ENCODE data around the gene SH2D3C. TPM values are rescaled to one million over a fixed set of nuclear protein-coding genes. Genes with fewer than 3 reads are reported as not detected.

The SH2D3C gene
- total and polyA plus RNA-seq, 7 donors, result 1.4 to 11.3 (median 5.0) TPM

- Histone ChIP-seq H3K9me3 (no peaks in the 10 kb centered on the region), H3K4me3 (no peak overlapping the region), H3K36me3 (peaks cover 17 to 48% (median 37%) of the 10 kb centered on the region in 4 donors), H3K4me1 (peaks cover 0 to 28% (median 15%) of the 10 kb centered on the region in 4 donors), H3K27me3 (no peaks in the 10 kb centered on the region), H3K27ac (no peak overlapping the region)
- DNase-seq, result no peak
- WGBS, 2 donors, result 67 to 79% methylated on average over 8 of the region's 8 CpGs
- intact Hi-C loops (cut with DNase I), result no loop called here
- peak in 1 of 4 donors; percentile 20 for TF ChIP-seq POLR2AphosphoS5 (IDR thresholded peaks at IDR 0.05)
- TF ChIP-seq EP300 (IDR thresholded peaks at IDR 0.05), result no peak
- no peak for TF ChIP-seq POLR2A (IDR thresholded peaks at IDR 0.05)
- no peak for TF ChIP-seq CTCF (IDR thresholded peaks at IDR 0.05)
Measured at GRCh38 chr9:127793093-127793708, 14.7 kb upstream of the SH2D3C start.

- intact Hi-C loops (cut with DNase I), result no loop called here
- Histone ChIP-seq H3K4me3 (no peak overlapping the region), H3K9me3 (no peaks in the 10 kb centered on the region), H3K27me3 (no peaks in the 10 kb centered on the region), H3K27ac (no peak overlapping the region), H3K4me1 (peaks cover 0 to 30% (median 21%) of the 10 kb centered on the region in 4 donors), H3K36me3 (peaks cover 24 to 55% (median 43%) of the 10 kb centered on the region in 4 donors)
- 71 to 89% methylated on average over 7 of the region's 7 CpGs for WGBS, 2 donors
- TF ChIP-seq POLR2A (IDR thresholded peaks at IDR 0.05), result no peak
- no peak for TF ChIP-seq POLR2AphosphoS5 (IDR thresholded peaks at IDR 0.05)
- TF ChIP-seq CTCF (IDR thresholded peaks at IDR 0.05), result no peak
- TF ChIP-seq EP300 (IDR thresholded peaks at IDR 0.05), result no peak
- DNase-seq, result no peak
Measured at GRCh38 chr9:127792417-127793031, 14.1 kb upstream of the SH2D3C start.

GRCh38 chr9:127791085-127791484 is 12.6 kb upstream of the SH2D3C start:
- 86 to 94% methylated on average over 4 of the region's 4 CpGs for WGBS, 2 donors
- no peak overlapping the region for H3K27ac ChIP-seq
- TF ChIP-seq CTCF (IDR thresholded peaks at IDR 0.05) (no peak), POLR2AphosphoS5 (IDR thresholded peaks at IDR 0.05) (no peak), EP300 (IDR thresholded peaks at IDR 0.05) (no peak), POLR2A (IDR thresholded peaks at IDR 0.05) (no peak)
- H3K9me3 ChIP-seq, result no peaks in the 10 kb centered on the region
- intact Hi-C loops (cut with DNase I), result no loop called here
- peaks cover 27 to 60% (median 47%) of the 10 kb centered on the region in 4 donors for H3K36me3 ChIP-seq
- H3K27me3 ChIP-seq, result no peaks in the 10 kb centered on the region
- no peak for DNase-seq
- no peak overlapping the region for H3K4me3 ChIP-seq
- peaks cover 0 to 34% (median 28%) of the 10 kb centered on the region in 4 donors for H3K4me1 ChIP-seq

- 84 to 85% methylated on average over 9 of the region's 9 CpGs for WGBS, 2 donors
- TF ChIP-seq EP300 (IDR thresholded peaks at IDR 0.05) (no peak), CTCF (IDR thresholded peaks at IDR 0.05) (no peak), POLR2AphosphoS5 (IDR thresholded peaks at IDR 0.05) (no peak), POLR2A (IDR thresholded peaks at IDR 0.05) (no peak)
- H3K36me3 ChIP-seq, result peaks cover 27 to 60% (median 47%) of the 10 kb centered on the region in 4 donors
- H3K4me3 ChIP-seq, result no peak overlapping the region
- H3K27me3 ChIP-seq, result no peaks in the 10 kb centered on the region
- peaks cover 0 to 32% (median 25%) of the 10 kb centered on the region in 4 donors for H3K4me1 ChIP-seq
- DNase-seq, result no peak
- H3K27ac ChIP-seq, result no peak overlapping the region
- intact Hi-C loops (cut with DNase I), result no loop called here
- H3K9me3 ChIP-seq, result no peaks in the 10 kb centered on the region
Measured at GRCh38 chr9:127790094-127790855, 11.8 kb upstream of the SH2D3C start.

Measured in sigmoid colon (tissue), 7 donors.